PFSK-1 (cell line): Measurements from ENCODE around the gene GLRX2. TPM values are rescaled to one million over a fixed set of nuclear protein-coding genes. Genes with fewer than 3 reads are reported as not detected.
A peak's percentile ranks its signal among the peaks of the same experiment; 100 is the strongest.

ENCODE experiments used
- FOXP2 ChIP-seq: optimal IDR thresholded peaks from 2 replicates; pipeline ENCODE3; 2011; ENCODE audit warnings: borderline replicate concordance, control low read depth, inconsistent platforms; ENCODE audit not compliant: insufficient read depth; ENCODE audit errors: extremely low read length, extremely low read depth
- POLR2AphosphoS5 ChIP-seq: IDR thresholded peaks from 2 replicates; pipeline ENCODE4 v1.6.1; 2012; ENCODE audit warnings: low read depth, mild to moderate bottlenecking, control low read depth, low read length, moderate library complexity
- REST ChIP-seq, 2 experiments: IDR thresholded peaks; 2 replicates each; pipeline versions ENCODE4 v1.6.1 to v1.8.0; 2011 to 2012; ENCODE audit warnings: low read depth in 2 of 2, low read length in 2 of 2, control low read depth in 1 of 2, inconsistent platforms in 1 of 2, mild to moderate bottlenecking in 1 of 2, moderate library complexity in 1 of 2; ENCODE audit not compliant: insufficient read depth in 1 of 2
- SIN3A ChIP-seq: IDR thresholded peaks from 2 replicates; pipeline ENCODE4 v1.6.1; 2012; ENCODE audit warnings: mild to moderate bottlenecking, low read length, moderate library complexity, borderline replicate concordance; ENCODE audit not compliant: insufficient read depth
- TAF1 ChIP-seq: IDR thresholded peaks from 2 replicates; pipeline ENCODE4 v1.6.1; 2012; ENCODE audit warnings: low read length, control low read depth, borderline replicate concordance; ENCODE audit not compliant: insufficient read depth
- polyA plus RNA-seq: library from polyadenylated mRNA; unstranded; fragments of >200 nt; gene quantifications from one replicate; pipeline ENCODE4 v1.2.1, GENCODE V29; 2012; ENCODE audit warnings: low read depth, missing spikeins; ENCODE audit not compliant: insufficient read length

The GLRX2 gene
- 50.9 TPM for polyA plus RNA-seq

GRCh38 chr1:193104907-193105820 is at the start of gene GLRX2:
GLRX2 (minus strand) TSS chr1:193105414; CDS start chr1:193105382, 32 bp downstream.
- TF ChIP-seq SIN3A (peak; percentile 13; the same call in 1 of the 2 replicates), TAF1 (peak; percentile 78), POLR2AphosphoS5 (peak; percentile 77), FOXP2 (peak; percentile 81), REST (IDR thresholded peaks at IDR 0.05; ENCODE audit: insufficient read depth in 1 of 2, low read depth in 2 of 2, low read length in 2 of 2) (peak in 1 of 2 experiments; percentile 53; a peak in 3 of 4 replicates)

- TF ChIP-seq POLR2AphosphoS5 (no peak), FOXP2 (no peak), SIN3A (no peak), TAF1 (no peak), REST (IDR thresholded peaks at IDR 0.05; ENCODE audit: insufficient read depth in 1 of 2, low read depth in 2 of 2, low read length in 2 of 2) (no peak)
Measured at GRCh38 chr1:193144999-193145398, 39.8 kb upstream of the GLRX2 start.

- TF ChIP-seq FOXP2: no peak
- TF ChIP-seq TAF1: no peak
- TF ChIP-seq SIN3A: no peak
- TF ChIP-seq REST (IDR thresholded peaks at IDR 0.05; ENCODE audit: insufficient read depth in 1 of 2, low read depth in 2 of 2, low read length in 2 of 2): no peak
- TF ChIP-seq POLR2AphosphoS5: no peak
Measured at GRCh38 chr1:193144361-193144938, 39.2 kb upstream of the GLRX2 start.

GRCh38 chr1:193143285-193143684 is 38.1 kb upstream of the GLRX2 start:
- TF ChIP-seq SIN3A: no peak
- TF ChIP-seq FOXP2: no peak
- TF ChIP-seq TAF1: no peak
- TF ChIP-seq REST (IDR thresholded peaks at IDR 0.05; ENCODE audit: insufficient read depth in 1 of 2, low read depth in 2 of 2, low read length in 2 of 2): no peak
- TF ChIP-seq POLR2AphosphoS5: no peak
